Right renal cortex interstitium (tissue), 3 donors: ENCODE measurements around the gene MLST8. TPM values are rescaled to one million over a fixed set of nuclear protein-coding genes. Genes with fewer than 3 reads are reported as not detected.
"Not testable (repeated sequence)": the region's sequence is repeated elsewhere in the genome, so short reads cannot be mapped to it uniquely, and the experiment has no call there.

Experiments used
- DNase-seq, 3 donors: peaks; one replicate each; pipeline ENCODE4 v3.0.0-alpha.2; 2013; ENCODE audit warnings: low read depth in 3 of 3, low spot score in 2 of 3
- polyA plus RNA-seq, 3 donors: library from polyadenylated mRNA; unstranded; fragments of 120-200 nt; gene quantifications; one replicate each; pipeline ENCODE4 v1.2.1, GENCODE V29; 2013; ENCODE audit not compliant: insufficient read length in 3 of 3

MLST8 gene
- polyA plus RNA-seq, 3 donors, result 41.3 to 48.7 (median 43.8) TPM

DNA sequence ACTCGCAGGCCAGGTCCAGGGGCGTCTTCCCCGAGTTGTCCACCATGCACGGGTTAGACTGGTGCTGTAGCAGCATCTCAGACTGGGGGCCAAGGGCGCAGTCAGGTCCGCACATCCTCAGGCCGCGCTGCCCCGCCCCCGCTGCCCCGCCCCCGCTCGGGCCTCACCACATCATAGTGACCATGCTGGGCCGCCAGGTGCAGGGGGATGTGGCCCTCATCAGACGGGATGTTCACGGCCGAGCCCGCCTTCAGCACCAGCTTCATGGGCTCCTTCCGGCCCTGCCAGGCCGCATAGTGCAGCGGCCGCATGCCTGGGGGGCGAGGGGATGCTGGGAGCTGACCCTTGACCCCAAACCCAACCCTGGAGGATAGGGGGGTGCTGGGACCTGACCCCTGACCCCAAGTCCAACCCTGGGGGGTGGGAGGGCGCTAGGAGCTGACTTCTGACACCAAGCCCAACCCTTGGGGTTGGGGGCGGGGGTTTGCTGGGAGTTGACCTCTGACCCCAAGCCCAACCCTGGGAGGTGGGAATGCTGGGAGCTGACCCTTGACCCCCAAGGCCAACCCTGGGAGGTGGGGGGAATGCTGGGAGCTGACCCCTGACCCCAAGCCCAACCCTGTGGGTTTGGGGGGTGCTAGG, 15.9 kb upstream of the MLST8 start:
- no peak for DNase-seq

GRCh38 chr16:2190002-2190658, 15.1 kb upstream of the MLST8 start:
- no peak for DNase-seq

- DNase-seq, result no peak
Observed at GRCh38 chr16:2190659-2191445, 14.4 kb upstream of the MLST8 start.

DNA sequence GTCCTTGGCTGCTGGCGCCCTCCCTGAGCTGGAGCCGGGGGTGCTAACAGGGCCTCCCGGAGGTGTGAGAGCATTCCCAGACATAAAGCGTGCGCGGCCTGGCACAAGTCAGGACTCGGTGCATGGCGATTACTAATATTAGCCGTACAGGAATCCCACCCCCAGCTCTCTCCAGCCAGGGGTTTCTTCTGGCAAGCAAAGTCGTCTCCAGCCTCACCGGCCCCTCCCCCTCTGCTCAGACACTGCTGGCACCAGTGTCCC, 13.9 kb upstream of the MLST8 start:
- no peak for DNase-seq

DNA sequence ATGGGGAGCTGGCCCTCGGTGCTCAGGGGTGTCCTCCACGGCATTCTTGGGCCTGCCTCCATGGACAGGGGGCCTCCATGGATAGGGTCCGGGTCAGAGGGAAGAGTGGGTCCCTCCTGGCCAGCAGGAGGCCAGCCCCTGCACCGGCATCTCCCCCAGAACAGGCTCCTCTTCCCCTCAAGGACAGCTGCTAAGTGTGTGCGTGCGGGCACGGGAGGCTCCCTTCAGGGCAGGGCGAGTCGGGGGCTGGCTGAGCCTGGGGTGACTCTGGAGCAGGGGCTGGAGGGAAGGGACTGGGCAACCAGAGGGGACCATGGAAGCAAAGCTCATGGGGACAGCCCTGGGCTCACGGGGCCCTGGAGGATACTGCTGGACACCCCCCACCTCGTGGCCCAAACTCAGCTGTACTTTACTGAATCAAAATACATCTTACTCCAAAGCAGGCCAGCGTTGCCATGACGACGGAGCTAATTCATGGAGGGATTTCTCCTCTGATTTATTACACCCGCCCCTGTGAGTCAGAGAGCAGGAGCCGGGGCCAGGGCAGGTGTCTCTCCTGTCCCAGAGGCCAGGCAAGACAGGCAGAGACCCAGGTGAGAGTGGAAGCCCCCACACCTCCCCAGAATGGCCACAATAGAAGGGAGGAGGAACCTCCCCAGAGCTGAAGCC, 11.0 kb upstream of the MLST8 start:
- no peak for DNase-seq

GRCh38 chr16:2194852-2195321, 10.4 kb upstream of the MLST8 start:
- no peak for DNase-seq

GRCh38 chr16:2195322-2196161, 9.7 kb upstream of the MLST8 start:
- DNase-seq, result no peak

DNA sequence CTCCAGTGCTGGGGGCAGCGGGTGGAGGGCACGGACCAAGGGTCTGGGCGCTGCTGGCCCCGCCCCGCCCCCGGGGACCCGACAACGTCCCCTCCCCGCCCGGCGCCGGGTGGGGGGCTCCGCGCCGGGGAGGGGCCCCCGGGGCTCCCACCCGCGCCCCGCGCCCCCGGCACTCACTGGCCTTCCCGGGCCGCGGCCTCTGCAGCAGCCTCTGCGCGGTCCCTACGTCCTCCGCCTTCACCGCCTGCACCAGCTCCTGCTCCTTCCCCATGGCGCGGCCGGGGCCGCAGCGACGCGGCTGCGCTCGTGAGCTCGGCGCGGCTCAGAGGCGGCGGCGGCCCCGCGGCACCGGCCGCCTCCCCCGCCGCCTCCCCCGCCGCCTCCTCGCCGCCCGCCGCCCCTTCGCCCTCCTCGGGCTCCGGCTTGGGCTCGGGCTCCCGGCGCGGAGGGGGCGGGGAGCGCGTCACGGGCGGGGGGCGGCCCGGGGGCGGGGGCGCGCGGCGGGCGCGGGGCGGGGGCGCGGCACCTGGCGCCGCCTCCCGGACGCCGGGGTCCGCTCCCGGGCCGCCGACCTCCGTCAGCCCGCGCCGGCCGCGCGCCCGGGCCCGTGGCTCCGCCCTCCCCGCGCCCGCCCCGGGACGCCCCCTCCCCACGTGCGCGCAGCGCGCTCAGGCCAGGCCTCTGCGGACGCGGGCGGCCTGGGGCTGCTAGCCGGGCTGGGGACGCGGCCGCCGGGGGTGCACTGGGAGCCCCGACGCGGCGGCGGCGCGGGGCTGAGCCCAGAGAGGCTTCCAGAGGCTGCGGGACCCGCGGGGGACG, 8.9 kb upstream of the MLST8 start, which contains the start of gene CASKIN1:
Gene CASKIN1, minus strand, starts transcription at position 444 of the 819 bp plus-strand sequence. Its CDS starts 173 bp downstream, at position 271.
- DNase-seq, result no peak

- no peak for DNase-seq
Observed at GRCh38 chr16:2196981-2197511, 8.2 kb upstream of the MLST8 start.

DNA sequence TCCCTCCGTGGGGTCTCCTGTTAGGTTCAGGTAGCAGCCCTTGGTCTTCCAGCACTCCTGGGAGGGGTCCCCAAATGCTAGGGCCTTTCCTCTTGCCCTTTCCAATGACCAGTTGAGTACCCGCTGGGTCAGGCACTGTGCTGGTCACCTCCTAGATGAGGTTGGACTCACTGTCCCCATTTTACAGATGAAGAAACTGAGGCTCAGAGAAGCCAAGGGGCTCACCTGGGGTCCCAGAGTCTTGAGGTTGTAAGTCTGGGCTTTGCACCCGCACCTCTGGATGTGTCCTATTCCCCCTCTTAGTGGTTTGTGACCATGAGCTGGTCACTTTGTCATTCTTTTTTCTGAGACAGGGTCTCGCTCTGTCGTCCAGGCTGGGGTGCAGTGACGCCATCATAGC, 7.5 kb upstream of the MLST8 start:
- no peak for DNase-seq

DNA sequence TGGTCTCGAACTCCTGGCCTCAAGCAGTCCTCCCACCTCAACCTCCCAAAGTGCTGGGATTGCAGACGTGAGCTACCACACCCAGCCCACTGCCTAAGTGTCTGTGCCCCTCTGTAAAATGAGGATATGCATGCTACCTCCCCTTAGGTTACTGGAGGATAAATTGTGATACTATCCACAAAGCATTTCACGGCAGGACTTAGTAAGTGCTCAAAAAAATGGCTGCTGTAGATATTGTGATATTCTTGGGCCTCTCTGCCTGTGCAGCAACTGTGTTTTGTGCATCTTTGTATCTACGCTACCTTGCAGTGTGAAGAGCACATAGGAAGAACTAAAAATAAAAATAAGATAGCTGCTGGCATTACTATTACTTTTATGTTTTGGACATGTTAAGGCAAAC, 7.0 kb upstream of the MLST8 start:
- no peak for DNase-seq

- DNase-seq, result no peak
Observed at GRCh38 chr16:2199095-2199494, 6.2 kb upstream of the MLST8 start.

- no peak for DNase-seq
Observed at GRCh38 chr16:2199621-2200139, 5.6 kb upstream of the MLST8 start.

- no peak for DNase-seq
Observed at GRCh38 chr16:2200313-2200712, 4.9 kb upstream of the MLST8 start.

GRCh38 chr16:2203119-2203688, 2.0 kb upstream of the MLST8 start:
- not testable (repeated sequence) for DNase-seq

GRCh38 chr16:2204416-2205103, 694 bp upstream of the MLST8 start:
- DNase-seq, result no peak

DNA sequence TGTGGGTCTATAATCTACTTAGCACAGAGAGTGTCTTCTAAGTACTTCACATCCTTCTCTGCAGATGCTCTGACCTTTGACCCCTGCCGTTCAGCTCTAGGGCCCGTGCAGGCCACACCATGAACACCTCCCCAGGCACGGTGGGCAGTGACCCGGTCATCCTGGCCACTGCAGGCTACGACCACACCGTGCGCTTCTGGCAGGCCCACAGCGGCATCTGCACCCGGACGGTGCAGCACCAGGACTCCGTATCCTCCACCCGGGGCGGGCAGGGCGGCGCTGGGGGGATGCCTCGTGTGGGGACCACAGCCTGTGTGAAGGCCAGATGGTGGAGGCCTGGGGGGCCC, 686 bp downstream of the MLST8 start:
- no peak for DNase-seq

- DNase-seq, result no peak
Observed at GRCh38 chr16:2206420-2206779, 1.1 kb downstream of the MLST8 start.
